OCI-LY7 (cell line): ENCODE results near the gene FAF2. TPM values are rescaled to one million over a fixed set of nuclear protein-coding genes. Genes with fewer than 3 reads are reported as not detected.

ENCODE experiments used
- BruUV-seq: library from RNA; stranded (reverse); fragments of 400-500 nt; replicated peaks from 2 replicates; lab custom pipeline; 2021; lab: Mats Ljungman, UMichigan
- CTCF ChIA-PET: fragments of 300-600 bp; sonication (Branson Sonifier 250); formaldehyde crosslinking; loops from one replicate; lab custom pipeline; 2022; ENCODE audit warnings: antibody characterized with exemption; ENCODE audit not compliant: unreplicated experiment; lab: Charles Lee
- POLR2A ChIA-PET: fragments of 300-600 bp; sonication (Branson Sonifier 250); formaldehyde crosslinking; loops from one replicate; lab custom pipeline; 2022; ENCODE audit warnings: antibody characterized with exemption; lab: Charles Lee
- DNase-seq: peaks from one replicate; pipeline ENCODE4 v3.0.0-alpha.2; 2015; ENCODE audit warnings: low spot score
- H2AFZ ChIP-seq: fragments of 200-600 bp; sonication (generic), shearing (Covaris generic); 2 replicates; pipeline ENCODE4 v1.6.1; 2014; ENCODE audit warnings: mild to moderate bottlenecking, antibody characterized with exemption, low read length, moderate library complexity
- H3K27ac ChIP-seq: fragments of 200-600 bp; sonication (generic); 2 replicates; pipeline ENCODE4 v1.5.1; 2014; ENCODE audit warnings: mixed run types, low read depth, mild to moderate bottlenecking, moderate library complexity, low read length, inconsistent platforms; ENCODE audit not compliant: poor library complexity, severe bottlenecking
- H3K36me3 ChIP-seq: fragments of 200-600 bp; sonication (generic); 2 replicates; pipeline ENCODE4 v1.6.1; 2014; ENCODE audit warnings: mild to moderate bottlenecking, antibody characterized with exemption, low read length, moderate library complexity, mixed read lengths; ENCODE audit not compliant: insufficient read depth
- H3K4me1 ChIP-seq: fragments of 200-600 bp; sonication (generic); 2 replicates; pipeline ENCODE4 v1.5.1; 2014; ENCODE audit warnings: mild to moderate bottlenecking, low read length; ENCODE audit not compliant: insufficient read depth, poor library complexity, severe bottlenecking
- H3K4me2 ChIP-seq: fragments of 200-600 bp; sonication (generic); 2 replicates; pipeline ENCODE4 v1.6.1; 2014; ENCODE audit warnings: mild to moderate bottlenecking, low read length
- H3K4me3 ChIP-seq: fragments of 200-600 bp; sonication (generic); 2 replicates; pipeline ENCODE4 v1.5.1; 2014; ENCODE audit warnings: mild to moderate bottlenecking, low read depth, low read length; ENCODE audit not compliant: poor library complexity, severe bottlenecking
- H3K79me2 ChIP-seq: fragments of 200-600 bp; sonication (generic); 2 replicates; pipeline ENCODE4 v1.6.1; 2016; ENCODE audit warnings: low read depth, mild to moderate bottlenecking, low read length, moderate library complexity, mixed read lengths; ENCODE audit not compliant: insufficient read depth
- H3K9me2 ChIP-seq: fragments of 200-600 bp; sonication (generic); 2 replicates; pipeline ENCODE4 v1.6.1; 2016; ENCODE audit warnings: mild to moderate bottlenecking, low read length, mixed read lengths; ENCODE audit not compliant: insufficient read depth
- H3K9me3 ChIP-seq: fragments of 200-600 bp; sonication (generic); 2 replicates; pipeline ENCODE4 v1.6.1; 2014; ENCODE audit warnings: mild to moderate bottlenecking, mixed run types, low read length, mixed read lengths
- H4K20me1 ChIP-seq: fragments of 200-600 bp; sonication (generic); 2 replicates; pipeline ENCODE4 v1.6.1; 2014; ENCODE audit warnings: mild to moderate bottlenecking, antibody characterized with exemption, low read length, moderate library complexity, mixed read lengths; ENCODE audit not compliant: insufficient read depth
- CTCF ChIP-seq: fragments of 200-600 bp; sonication (generic); conservative IDR thresholded peaks from 2 replicates; pipeline ENCODE4 v1.5.1; 2014; ENCODE audit warnings: mild to moderate bottlenecking, antibody characterized with exemption, low read length, moderate library complexity, mixed read lengths
- EZH2phosphoT487 ChIP-seq: fragments of 200-600 bp; sonication (generic); IDR thresholded peaks from 2 replicates; pipeline ENCODE4 v1.6.1; 2018; ENCODE audit warnings: low read depth, borderline replicate concordance, mild to moderate bottlenecking, mixed run types, antibody characterized with exemption, low read length, moderate library complexity, mixed read lengths
- intact Hi-C: fragments of 100-400 bp; cut with micrococcal nuclease; formaldehyde crosslinking; loops from one replicate; pipeline ENCODE4 v1.10.0; 2022; ENCODE audit not compliant: unreplicated experiment
- total RNA-seq, 2 experiments: library from RNA; depleted of rRNA in 1 of 2; stranded (reverse); fragments of >200 nt in 1 of 2; shearing (Covaris generic) in 1 of 2; gene quantifications; 2 replicates each; pipeline ENCODE4 v1.2.3, GENCODE V29; 2014 to 2022

Gene FAF2
- total RNA-seq, 2 experiments from 2014 or later = 36.9 to 49.7 TPM

- no peak overlapping the region for H3K4me2 ChIP-seq
- no peak overlapping the region for H2AFZ ChIP-seq
- H4K20me1 ChIP-seq = no peaks in the 10 kb centered on the region
- no peak overlapping the region for H3K27ac ChIP-seq
- intact Hi-C loops = no loop called here
- no peak overlapping the region for H3K4me3 ChIP-seq
- no peaks in the 10 kb centered on the region for H3K4me1 ChIP-seq
- no peaks in the 10 kb centered on the region for H3K9me2 ChIP-seq
- no peak for DNase-seq
- BruUV-seq = no TSS peak
- ChIA-PET CTCF (interaction anchor here (0.6 kb wide), 2 partner anchors 10 to 1122 kb away, joined by 3 to 4 read pairs; no protein-coding TSS in a partner anchor), POLR2A (interaction anchor here (0.5 to 1.0 kb wide), 2 partner anchors 30 to 135 kb away, joined by 3 to 7 read pairs; no protein-coding TSS in a partner anchor)
- no peaks in the 10 kb centered on the region for H3K36me3 ChIP-seq
- H3K79me2 ChIP-seq = no peaks in the 10 kb centered on the region
- H3K9me3 ChIP-seq = peaks cover 35% of the 10 kb centered on the region
- no peak for TF ChIP-seq EZH2phosphoT487
- no peak for TF ChIP-seq CTCF
Observed at GRCh38 chr5:176424181-176424580, 24.0 kb upstream of the FAF2 start.

DNA sequence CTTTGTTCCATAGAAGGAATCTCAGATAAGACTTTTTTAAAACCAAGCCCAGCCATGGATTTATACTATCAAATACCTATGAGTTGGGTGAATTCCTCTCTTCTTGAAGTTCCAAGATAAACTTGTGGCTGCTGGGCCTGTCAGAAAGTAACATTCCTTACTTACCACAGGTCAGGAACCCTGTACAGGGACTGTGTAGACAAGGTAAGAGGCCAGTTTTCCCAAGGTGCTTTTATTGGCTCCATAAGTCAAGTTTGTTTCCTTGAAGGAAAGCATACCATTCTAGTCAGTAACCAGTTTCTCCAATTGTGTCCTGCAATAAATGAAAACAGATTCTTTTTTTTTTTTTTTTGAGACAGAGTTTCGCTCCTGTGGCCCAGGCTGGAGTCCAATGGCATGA lies 23.0 kb upstream of the FAF2 start:
- Histone ChIP-seq H3K79me2 (no peaks in the 10 kb centered on the region), H4K20me1 (no peaks in the 10 kb centered on the region), H3K27ac (no peak overlapping the region), H3K4me1 (peaks cover 3% of the 10 kb centered on the region), H3K4me2 (no peak overlapping the region), H3K4me3 (no peak overlapping the region), H3K36me3 (no peaks in the 10 kb centered on the region), H2AFZ (no peak overlapping the region), H3K9me3 (peaks cover 35% of the 10 kb centered on the region), H3K9me2 (no peaks in the 10 kb centered on the region)
- no peak for DNase-seq
- POLR2A ChIA-PET = interaction anchor here (0.6 kb wide), 1 partner anchor 16 kb away, joined by 5 read pairs; no protein-coding TSS in a partner anchor
- intact Hi-C loops = no loop called here
- TF ChIP-seq CTCF (no peak), EZH2phosphoT487 (no peak)
- CTCF ChIA-PET = interaction anchor here (1.3 kb wide), 1 partner anchor 8 kb away, joined by 3 read pairs; no protein-coding TSS in a partner anchor
- no TSS peak for BruUV-seq

GRCh38 chr5:176425791-176426190 lies 22.4 kb upstream of the FAF2 start:
- TF ChIP-seq EZH2phosphoT487 (no peak), CTCF (no peak)
- no peak for DNase-seq
- ChIA-PET POLR2A (no interaction called here), CTCF (interaction anchor here (1.3 kb wide), 1 partner anchor 9 kb away, joined by 3 read pairs; no protein-coding TSS in a partner anchor)
- Histone ChIP-seq H3K4me2 (no peak overlapping the region), H2AFZ (no peak overlapping the region), H3K9me3 (peaks cover 29% of the 10 kb centered on the region), H3K4me3 (no peak overlapping the region), H3K9me2 (no peaks in the 10 kb centered on the region), H3K27ac (no peak overlapping the region), H3K79me2 (no peaks in the 10 kb centered on the region), H3K36me3 (no peaks in the 10 kb centered on the region), H3K4me1 (peaks cover 10% of the 10 kb centered on the region), H4K20me1 (no peaks in the 10 kb centered on the region)
- BruUV-seq = no TSS peak
- intact Hi-C loops = no loop called here
